Vagina (tissue), 2 donors: ENCODE results near the gene ACTL8.

Experiments
- CTCF ChIP-seq, 3 experiments: fragments of 450-650 bp in 2 of 3; fragments of 200-600 bp in 1 of 3; sonication (generic) in 1 of 3; IDR thresholded peaks; one replicate each; pipeline ENCODE4 v1.5.1; 2017 to 2019; ENCODE audit warnings: antibody characterized with exemption in 3 of 3, mild to moderate bottlenecking in 2 of 3, moderate library complexity in 2 of 3
- POLR2A ChIP-seq, 2 donors: fragments of 450-650 bp; IDR thresholded peaks; one replicate each; pipeline ENCODE4 v1.6.1; 2017; ENCODE audit warnings: antibody characterized with exemption in 2 of 2, mild to moderate bottlenecking in 2 of 2, moderate library complexity in 2 of 2
- POLR2AphosphoS5 ChIP-seq, 2 donors: sonication (generic); formaldehyde crosslinking; IDR thresholded peaks; one replicate each; pipeline ENCODE4 v1.9.0; 2017; ENCODE audit warnings: antibody characterized with exemption in 2 of 2, mild to moderate bottlenecking in 2 of 2, low read depth in 1 of 2; ENCODE audit not compliant: insufficient read depth in 1 of 2

- TF ChIP-seq CTCF (IDR thresholded peaks at IDR 0.05): no peak
- no peak for TF ChIP-seq POLR2A (IDR thresholded peaks at IDR 0.05)
- TF ChIP-seq POLR2AphosphoS5 (IDR thresholded peaks at IDR 0.05; ENCODE audit: insufficient read depth in 1 of 2, low read depth in 1 of 2): no peak
These were observed 17.6 kb downstream of the ACTL8 start for GRCh38 chr1:17772615-17773212.
